Mononuclear cell (primary cell): ENCODE data around the gene S100A2. TPM values are rescaled to one million over a fixed set of nuclear protein-coding genes. Genes with fewer than 3 reads are reported as not detected.

Experiments used
- H3K27me3 ChIP-seq: 2 replicates; pipeline ENCODE4 v1.6.0; 2011; ENCODE audit warnings: low read length, control low read depth; ENCODE audit not compliant: insufficient read depth
- H3K4me1 ChIP-seq: 2 replicates; pipeline ENCODE4 v1.5.1; 2011; ENCODE audit warnings: mild to moderate bottlenecking, low read length, control low read depth; ENCODE audit not compliant: insufficient read depth
- H3K4me3 ChIP-seq: 2 replicates; pipeline ENCODE4 v1.5.1; 2011; ENCODE audit warnings: mild to moderate bottlenecking, low read length, moderate library complexity
- H3K9me3 ChIP-seq: 2 replicates; pipeline ENCODE4 v1.5.1; 2011; ENCODE audit warnings: low read depth, mild to moderate bottlenecking, control low read depth, low read length
- total RNA-seq: library from RNA; depleted of rRNA; stranded (reverse); fragments of >200 nt; gene quantifications from one replicate; pipeline ENCODE4 v1.2.3, GENCODE V29; 2012

The S100A2 gene
- total RNA-seq = 0.21 TPM

- Histone ChIP-seq H3K27me3 (no peaks in the 10 kb centered on the region), H3K9me3 (no peaks in the 10 kb centered on the region), H3K4me3 (no peak within 1 kb of the TSS), H3K4me1 (peaks cover 53% of the 10 kb centered on the region)
These were observed at the start of gene S100A2 for GRCh38 chr1:153565529-153566374. Gene S100A2, minus strand, starts transcription at chr1:153565844. Its CDS starts 1,967 bp downstream, at chr1:153563877.

- H3K27me3 ChIP-seq = no peaks in the 10 kb centered on the region
- H3K4me1 ChIP-seq = peaks cover 29% of the 10 kb centered on the region
- H3K9me3 ChIP-seq = no peaks in the 10 kb centered on the region
- no peak overlapping the region for H3K4me3 ChIP-seq
These were observed 49.8 kb upstream of the S100A2 start for GRCh38 chr1:153615406-153615805.

GRCh38 chr1:153614906-153615305 lies 49.3 kb upstream of the S100A2 start:
- Histone ChIP-seq H3K27me3 (no peaks in the 10 kb centered on the region), H3K4me1 (peaks cover 34% of the 10 kb centered on the region), H3K4me3 (no peak overlapping the region), H3K9me3 (no peaks in the 10 kb centered on the region)

- Histone ChIP-seq H3K4me1 (peaks cover 38% of the 10 kb centered on the region), H3K27me3 (no peaks in the 10 kb centered on the region), H3K4me3 (no peak overlapping the region), H3K9me3 (no peaks in the 10 kb centered on the region)
These were observed 48.7 kb upstream of the S100A2 start for GRCh38 chr1:153614189-153614900.

GRCh38 chr1:153613406-153613805 lies 47.8 kb upstream of the S100A2 start:
- Histone ChIP-seq H3K4me3 (no peak overlapping the region), H3K4me1 (peaks cover 38% of the 10 kb centered on the region), H3K9me3 (no peaks in the 10 kb centered on the region), H3K27me3 (no peaks in the 10 kb centered on the region)

- Histone ChIP-seq H3K4me1 (peaks cover 35% of the 10 kb centered on the region), H3K4me3 (no peak within 1 kb of the TSS), H3K9me3 (no peaks in the 10 kb centered on the region), H3K27me3 (no peaks in the 10 kb centered on the region)
These were observed 47.2 kb upstream of the S100A2 start, which contains the start of gene S100A16 for GRCh38 chr1:153612755-153613331. Gene S100A16, minus strand, starts transcription at chr1:153613137. Its CDS starts 4,986 bp downstream, at chr1:153608151.

GRCh38 chr1:153612111-153612754 lies 46.6 kb upstream of the S100A2 start:
- Histone ChIP-seq H3K27me3 (no peaks in the 10 kb centered on the region), H3K4me1 (peaks cover 29% of the 10 kb centered on the region), H3K9me3 (no peaks in the 10 kb centered on the region), H3K4me3 (no peak overlapping the region)

- Histone ChIP-seq H3K4me1 (peaks cover 21% of the 10 kb centered on the region), H3K9me3 (no peaks in the 10 kb centered on the region), H3K27me3 (no peaks in the 10 kb centered on the region), H3K4me3 (no peak overlapping the region)
These were observed 45.7 kb upstream of the S100A2 start for GRCh38 chr1:153611356-153611755.

- H3K9me3 ChIP-seq = no peaks in the 10 kb centered on the region
- H3K4me1 ChIP-seq = peaks cover 21% of the 10 kb centered on the region
These were observed 45.2 kb upstream of the S100A2 start for GRCh38 chr1:153610811-153611301.

GRCh38 chr1:153610334-153610733 lies 44.7 kb upstream of the S100A2 start:
- Histone ChIP-seq H3K4me1 (peaks cover 21% of the 10 kb centered on the region), H3K4me3 (no peak overlapping the region), H3K27me3 (no peaks in the 10 kb centered on the region), H3K9me3 (no peaks in the 10 kb centered on the region)

More at GRCh38 chr1:153610811-153611301, 45.2 kb upstream of the S100A2 start:
- Histone ChIP-seq H3K27me3 (no peaks in the 10 kb centered on the region), H3K4me3 (no peak overlapping the region)

GRCh38 chr1:153609585-153609907 lies 43.9 kb upstream of the S100A2 start:
- Histone ChIP-seq H3K4me1 (peaks cover 21% of the 10 kb centered on the region), H3K4me3 (no peak overlapping the region), H3K9me3 (no peaks in the 10 kb centered on the region), H3K27me3 (no peaks in the 10 kb centered on the region)

GRCh38 chr1:153608742-153609584 lies 43.3 kb upstream of the S100A2 start:
- no peaks in the 10 kb centered on the region for H3K27me3 ChIP-seq
- H3K9me3 ChIP-seq = no peaks in the 10 kb centered on the region
- peaks cover 21% of the 10 kb centered on the region for H3K4me1 ChIP-seq
- H3K4me3 ChIP-seq = no peak overlapping the region

- no peaks in the 10 kb centered on the region for H3K9me3 ChIP-seq
- no peaks in the 10 kb centered on the region for H3K27me3 ChIP-seq
- no peak overlapping the region for H3K4me3 ChIP-seq
- peaks cover 21% of the 10 kb centered on the region for H3K4me1 ChIP-seq
These were observed 42.5 kb upstream of the S100A2 start for GRCh38 chr1:153608089-153608682.

- no peaks in the 10 kb centered on the region for H3K9me3 ChIP-seq
- H3K27me3 ChIP-seq = no peaks in the 10 kb centered on the region
- H3K4me1 ChIP-seq = peaks cover 21% of the 10 kb centered on the region
- no peak overlapping the region for H3K4me3 ChIP-seq
These were observed 41.7 kb upstream of the S100A2 start for GRCh38 chr1:153607381-153607780.
